Measurements from ENCODE around the gene TMEM30B.
A peak's percentile ranks its signal among the peaks of the same experiment; 100 is the strongest.
"Not testable (repeated sequence)": the region's sequence is repeated elsewhere in the genome, so short reads cannot be mapped to it uniquely, and the experiment has no call there.

TMEM30B gene, protein sequence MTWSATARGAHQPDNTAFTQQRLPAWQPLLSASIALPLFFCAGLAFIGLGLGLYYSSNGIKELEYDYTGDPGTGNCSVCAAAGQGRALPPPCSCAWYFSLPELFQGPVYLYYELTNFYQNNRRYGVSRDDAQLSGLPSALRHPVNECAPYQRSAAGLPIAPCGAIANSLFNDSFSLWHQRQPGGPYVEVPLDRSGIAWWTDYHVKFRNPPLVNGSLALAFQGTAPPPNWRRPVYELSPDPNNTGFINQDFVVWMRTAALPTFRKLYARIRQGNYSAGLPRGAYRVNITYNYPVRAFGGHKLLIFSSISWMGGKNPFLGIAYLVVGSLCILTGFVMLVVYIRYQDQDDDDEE

DNA sequence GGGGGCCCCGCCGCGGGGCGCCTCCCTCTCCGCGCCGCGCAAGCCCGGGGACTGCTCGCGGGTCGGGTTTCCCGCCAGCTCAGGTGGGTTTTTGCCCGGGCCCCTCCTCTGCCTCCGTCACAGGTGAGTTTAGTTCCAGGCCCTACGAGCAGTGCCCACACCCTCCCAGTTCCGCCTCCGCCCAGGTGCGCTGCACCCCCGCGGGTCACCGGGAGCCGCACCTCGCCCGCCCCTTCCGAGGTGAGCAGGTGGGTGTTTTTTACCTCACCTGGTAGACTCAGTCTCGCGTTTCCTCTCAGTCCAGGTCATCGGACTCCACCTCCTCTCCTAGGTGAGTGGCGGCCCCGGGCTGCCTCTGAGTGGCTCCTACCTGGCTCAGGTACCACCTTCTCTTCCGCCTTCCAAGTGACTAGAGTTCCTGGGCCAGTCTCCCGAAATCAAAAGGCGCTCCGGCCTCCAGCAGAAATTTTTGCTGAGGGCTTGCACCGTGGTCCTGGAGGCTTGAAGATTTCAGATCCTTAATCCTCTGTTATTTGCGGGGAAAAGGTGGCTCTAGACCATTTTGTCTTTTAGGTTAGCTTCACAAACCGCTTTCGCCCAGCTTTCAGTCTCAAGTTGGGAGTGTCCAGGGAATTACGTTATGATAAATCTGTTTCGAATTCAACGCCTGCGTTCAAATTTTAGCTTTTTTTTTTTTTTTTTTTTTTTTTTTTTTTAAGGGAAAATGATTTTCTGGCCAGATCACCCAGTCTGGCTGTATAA is at the start of gene TMEM30B:
TMEM30B (minus strand) TSS at position 153 of the 762 bp plus-strand sequence. CDS start 191 bp downstream, outside the sequence.
- peak; percentile 6 for DNase-seq (ENCODE audit: low read depth)

DNA sequence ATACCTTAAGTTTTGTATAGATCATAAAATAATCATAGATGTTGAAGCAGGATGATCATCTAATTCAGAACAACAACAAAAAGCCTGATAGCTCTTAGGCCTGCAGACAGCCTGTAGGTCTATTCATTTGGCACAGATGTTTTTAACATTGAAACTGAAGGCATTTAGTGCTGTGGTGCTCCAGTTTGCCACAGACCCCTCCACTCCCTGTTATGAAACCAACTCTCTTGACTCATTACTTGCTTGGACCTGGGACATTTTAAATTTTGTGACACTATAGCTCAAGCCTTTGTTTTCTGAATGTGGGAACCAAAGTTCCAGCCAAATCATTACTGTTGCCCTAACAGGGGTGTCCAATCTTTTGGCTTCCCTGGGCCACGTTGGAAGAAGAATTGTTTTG is 49.4 kb upstream of the TMEM30B start:
- DNase-seq (ENCODE audit: low read depth), result no peak

GRCh38 chr14:61329478-61330051 is 48.4 kb upstream of the TMEM30B start:
- no peak for DNase-seq (ENCODE audit: low read depth)

DNA sequence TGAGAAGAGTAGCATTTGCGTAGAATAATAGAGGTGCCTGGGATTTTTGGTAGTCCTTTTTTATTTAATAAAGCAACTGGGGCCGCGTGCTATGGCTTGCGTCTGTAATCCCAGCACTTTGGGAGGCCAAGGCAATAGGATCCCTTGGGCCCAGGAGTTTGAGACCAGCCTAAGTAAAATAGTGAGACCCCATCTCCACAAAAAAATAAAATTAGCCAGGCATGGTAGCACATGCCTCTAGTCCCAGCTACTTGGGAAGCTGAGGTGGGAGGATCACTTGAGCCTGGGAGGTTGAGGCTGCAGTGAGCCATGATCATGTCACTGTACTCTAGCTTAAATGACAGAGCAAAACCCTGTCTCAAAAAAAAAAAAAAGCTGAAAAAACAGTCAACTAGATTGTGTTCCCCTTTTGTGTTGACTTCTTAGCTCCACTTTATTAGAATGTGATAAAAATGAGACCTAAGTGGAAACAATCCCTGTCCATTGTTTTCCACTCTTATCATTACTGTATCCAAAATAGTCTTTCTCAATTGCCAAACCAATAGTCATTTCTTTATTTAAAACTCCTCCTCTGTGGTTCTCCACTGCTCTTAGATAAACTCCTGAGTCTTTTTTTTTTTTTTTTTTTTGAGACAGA is 47.6 kb upstream of the TMEM30B start:
- no peak for DNase-seq (ENCODE audit: low read depth)

DNA sequence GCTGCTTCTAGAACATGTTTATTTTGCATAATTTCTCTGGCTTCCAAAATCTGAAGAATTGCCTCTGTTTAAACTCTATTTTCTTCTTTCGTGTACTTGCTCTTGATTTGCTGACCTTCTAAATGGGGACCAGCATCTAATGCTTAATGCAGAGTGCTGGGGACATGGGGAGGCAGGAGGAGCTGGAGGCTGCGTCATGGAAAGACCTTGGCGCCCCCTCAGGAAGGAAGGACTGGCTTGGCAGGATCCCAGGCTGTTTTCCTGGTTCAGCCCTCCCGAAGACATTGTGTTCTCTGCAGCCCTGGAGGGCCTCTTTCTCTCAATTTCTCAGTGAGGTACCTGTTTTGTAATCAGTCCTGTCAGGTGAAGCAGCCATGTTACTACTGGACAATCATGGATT is 45.7 kb upstream of the TMEM30B start:
- no peak for DNase-seq (ENCODE audit: low read depth)

- no peak for DNase-seq (ENCODE audit: low read depth)
Observed at GRCh38 chr14:61326146-61326545, 45.0 kb upstream of the TMEM30B start.

DNA sequence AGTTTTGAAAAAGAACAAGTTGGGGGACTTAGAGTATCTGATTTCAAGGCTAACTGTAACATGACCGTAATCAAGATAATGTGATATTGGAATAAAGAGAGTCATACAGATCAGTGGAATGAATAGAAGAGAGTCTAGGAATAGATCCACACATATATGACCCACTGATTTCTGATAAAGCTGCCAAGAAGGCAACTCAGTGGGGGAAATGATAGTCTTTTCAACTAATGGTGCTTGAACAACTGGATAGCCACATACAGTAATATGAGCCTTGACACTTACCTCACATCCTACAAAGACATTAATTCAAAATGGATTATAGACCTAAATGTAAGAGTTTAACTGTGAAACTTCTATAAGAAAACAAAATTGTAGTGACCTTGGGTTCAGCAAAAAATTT is 44.0 kb upstream of the TMEM30B start:
- no peak for DNase-seq (ENCODE audit: low read depth)

- no peak for DNase-seq (ENCODE audit: low read depth)
Observed at GRCh38 chr14:61323970-61324369, 42.8 kb upstream of the TMEM30B start.

- no peak for DNase-seq (ENCODE audit: low read depth)
Observed at GRCh38 chr14:61322799-61323290, 41.7 kb upstream of the TMEM30B start.

- no peak for DNase-seq (ENCODE audit: low read depth)
Observed at GRCh38 chr14:61322011-61322798, 41.1 kb upstream of the TMEM30B start.

- peak; percentile 76 for DNase-seq (ENCODE audit: low read depth)
Observed at GRCh38 chr14:61321385-61322010, 40.4 kb upstream of the TMEM30B start, which contains the start of gene PRKCH. Gene PRKCH, plus strand, starts transcription at chr14:61321579. Its CDS starts 523 bp downstream, at chr14:61322102.

GRCh38 chr14:61320806-61321384 is 39.8 kb upstream of the TMEM30B start:
- no peak for DNase-seq (ENCODE audit: low read depth)

GRCh38 chr14:61320170-61320569 is 39.0 kb upstream of the TMEM30B start:
- not testable (repeated sequence) for DNase-seq (ENCODE audit: low read depth)

- DNase-seq (ENCODE audit: low read depth), result no peak
Observed at GRCh38 chr14:61319706-61320105, 38.6 kb upstream of the TMEM30B start.

- DNase-seq (ENCODE audit: low read depth), result no peak
Observed at GRCh38 chr14:61319086-61319485, 37.9 kb upstream of the TMEM30B start.

DNA sequence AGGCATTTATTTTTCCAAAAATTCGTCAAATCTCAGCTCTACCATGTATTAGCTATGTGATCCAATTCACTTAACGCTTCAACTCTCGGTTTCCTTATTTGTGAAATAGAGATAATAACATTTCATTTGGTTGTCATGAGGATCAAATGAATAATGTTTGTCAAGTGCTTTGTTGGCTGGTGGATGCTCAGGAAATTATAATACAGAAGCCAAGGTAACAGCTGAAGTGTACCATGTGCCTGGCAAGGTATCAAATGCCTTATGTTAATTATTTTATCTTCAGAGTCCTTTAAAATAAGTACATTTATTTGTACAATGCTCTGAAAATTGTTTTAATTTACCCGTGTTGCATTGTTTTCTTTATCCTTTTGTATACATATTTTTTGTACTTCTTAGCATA is 34.2 kb upstream of the TMEM30B start:
- DNase-seq (ENCODE audit: low read depth), result no peak

DNA sequence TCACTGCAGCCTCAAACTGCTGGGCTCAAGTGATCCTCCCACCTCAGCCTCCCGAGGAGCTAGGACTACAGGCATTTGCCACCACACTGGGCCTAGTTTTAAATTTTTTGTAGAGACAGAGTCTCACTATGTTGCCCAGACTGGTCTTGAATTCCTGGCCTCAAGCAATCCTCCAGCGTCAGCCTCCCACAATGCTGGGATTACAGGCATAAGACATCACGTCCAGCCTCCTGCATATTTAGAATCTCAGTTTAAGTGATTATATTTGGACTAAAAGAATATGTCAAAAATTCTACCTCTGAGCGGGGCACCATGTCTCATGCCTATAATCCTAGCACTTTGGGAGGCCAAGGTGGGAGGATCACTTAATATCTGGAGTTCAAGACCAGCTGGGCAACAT is 27.6 kb upstream of the TMEM30B start:
- not testable (repeated sequence) for DNase-seq (ENCODE audit: low read depth)

- DNase-seq (ENCODE audit: low read depth), result no peak
Observed at GRCh38 chr14:61308198-61308597, 27.1 kb upstream of the TMEM30B start.

- no peak for DNase-seq (ENCODE audit: low read depth)
Observed at GRCh38 chr14:61304688-61305087, 23.6 kb upstream of the TMEM30B start.

GRCh38 chr14:61300754-61301153 is 19.6 kb upstream of the TMEM30B start:
- no peak for DNase-seq (ENCODE audit: low read depth)

- no peak for DNase-seq (ENCODE audit: low read depth)
Observed at GRCh38 chr14:61300209-61300608, 19.1 kb upstream of the TMEM30B start.

All from T-helper 22 cell (primary cell).